Heart left ventricle (tissue), 16 donors: ENCODE measurements around the gene CCDC167. TPM values are rescaled to one million over a fixed set of nuclear protein-coding genes. Genes with fewer than 3 reads are reported as not detected.

Source experiments
- ATAC-seq, 4 donors: fragments of 200-7000 bp; cut with Tn5 transposase; one replicate each; pipeline ENCODE4 v1.9.1; 2020 to 2022; ENCODE audit warnings: moderate library complexity in 4 of 4, mild to moderate bottlenecking in 3 of 4, moderate number of reproducible peaks in 1 of 4
- DNase-seq, 5 donors: peaks; one replicate each; pipeline ENCODE4 v3.0.0-alpha.2; 2020
- H3K27ac ChIP-seq, 12 donors: fragments of 200-600 bp; sonication (generic) in 4 of 12; one replicate each; pipeline versions ENCODE4 v1.5.0 to v1.8.0; 2016 to 2022; ENCODE audit warnings: mild to moderate bottlenecking in 2 of 12
- H3K27me3 ChIP-seq, 9 donors: fragments of 200-600 bp; sonication (generic) in 2 of 9; one replicate each; pipeline versions ENCODE4 v1.5.1 to v1.8.0; 2016 to 2022; ENCODE audit warnings: mild to moderate bottlenecking in 3 of 9
- H3K36me3 ChIP-seq, 9 donors: fragments of 200-600 bp; sonication (generic) in 2 of 9; one replicate each; pipeline versions ENCODE4 v1.5.0 to v1.8.0; 2018 to 2022; ENCODE audit warnings: mild to moderate bottlenecking in 2 of 9
- H3K4me1 ChIP-seq, 12 donors: fragments of 200-600 bp; sonication (generic) in 4 of 12; one replicate each; pipeline versions ENCODE4 v1.5.0 to v1.8.0; 2016 to 2022; ENCODE audit warnings: mild to moderate bottlenecking in 3 of 12
- H3K4me3 ChIP-seq, 12 donors: fragments of 200-600 bp; sonication (generic) in 4 of 12; one replicate each; pipeline versions ENCODE4 v1.5.0 to v1.8.0; 2017 to 2022; ENCODE audit warnings: mild to moderate bottlenecking in 9 of 12, moderate library complexity in 4 of 12
- H3K9me3 ChIP-seq, 12 donors: fragments of 200-600 bp; sonication (generic) in 4 of 12; one replicate each; pipeline versions ENCODE4 v1.5.0 to v1.8.0; 2016 to 2022; ENCODE audit warnings: mild to moderate bottlenecking in 1 of 12
- POLR2A ChIP-seq, 2 donors: fragments of 450-650 bp; IDR thresholded peaks; one replicate each; pipeline ENCODE4 v1.6.1; 2017; ENCODE audit warnings: antibody characterized with exemption in 2 of 2, mild to moderate bottlenecking in 2 of 2, moderate library complexity in 2 of 2
- WGBS, 4 donors: extraction: QIAGEN DNeasy Blood & Tissue Kit in 2 of 4; methylation state at CpG; one replicate each; pipeline versions ENCODE4 v1.1.5 to v1.1.7; 2013 to 2018; 5-methylcytosine and 5-hydroxymethylcytosine counted together
- intact Hi-C, 10 donors: fragments of 100-400 bp; cut with DNase I; formaldehyde crosslinking; loops; one replicate each; pipeline versions ENCODE4 v1.11.1 to v1.14.2; 2022
- polyA plus RNA-seq, 2 donors: library from polyadenylated mRNA; stranded (reverse); fragments of 200-250 nt; gene quantifications; one replicate each; pipeline ENCODE4 v1.2.3, GENCODE V29; 2013
- total RNA-seq, 9 donors: library from RNA; depleted of rRNA in 2 of 9; stranded (reverse); fragments of >200 nt in 2 of 9; fragmentation: NEBNext Ultra II Directional in 3 of 9; extraction: Animal tissue kit (Norgen Biotek cat#: 25700) in 3 of 9; gene quantifications; one replicate each; pipeline versions ENCODE4 v1.1.0 to v1.2.4, GENCODE V29; 2016 to 2023
- TF ChIP-seq, protein P1 (sequence below), 12 donors: fragments of 200-600 bp; sonication (generic) in 4 of 12; IDR thresholded peaks; one replicate each; pipeline versions ENCODE4 v1.5.0 to v1.8.0; 2018 to 2022; ENCODE audit warnings: antibody characterized with exemption in 12 of 12, mild to moderate bottlenecking in 5 of 12
- donor health status: ischemic (EF 13 %, LVEDD 7.1; RV severe dilation, severe dysfunction).
- donor health status: healthy with polysubstance abuse.
- donor health status: DM: no; HTN: yes; CAD: no.
- donor health status: DM: no; HTN: no; CAD: no.
- donor health status: ischemic (EF 25% LVEDD 6.9; RV normal size, moderate dysfunction).
- donor health status: ischemic (EF 25% LVEDD 5.7; RV mildly dilated, moderate dysfunction).
- donor health status: healthy.
- donor health status: DM: yes; HTN: yes; CAD: no.
- donor health status: ischemic (EF 35%, LVEDD 5.7; RV mildly dilated, moderate dysfunction).
- donor health status: nonischemic (EF 11% LVEDD 7.7; RV severe dilation, severe dysfunction).
- donor health status: DM: yes; HTN: yes; CAD: no.
- donor health status: PGD.
- donor health status: ischemic (EF 29% LVEDD 5.4; RV normal size, mild dysfunction).
- donor health status: nonischemic (EF 23%, LVEDD 6.1; RV moderate dilation, normal function).

Gene CCDC167
- total and polyA plus RNA-seq, 11 donors: 17.6 to 76.7 (median 27.8) TPM

DNA sequence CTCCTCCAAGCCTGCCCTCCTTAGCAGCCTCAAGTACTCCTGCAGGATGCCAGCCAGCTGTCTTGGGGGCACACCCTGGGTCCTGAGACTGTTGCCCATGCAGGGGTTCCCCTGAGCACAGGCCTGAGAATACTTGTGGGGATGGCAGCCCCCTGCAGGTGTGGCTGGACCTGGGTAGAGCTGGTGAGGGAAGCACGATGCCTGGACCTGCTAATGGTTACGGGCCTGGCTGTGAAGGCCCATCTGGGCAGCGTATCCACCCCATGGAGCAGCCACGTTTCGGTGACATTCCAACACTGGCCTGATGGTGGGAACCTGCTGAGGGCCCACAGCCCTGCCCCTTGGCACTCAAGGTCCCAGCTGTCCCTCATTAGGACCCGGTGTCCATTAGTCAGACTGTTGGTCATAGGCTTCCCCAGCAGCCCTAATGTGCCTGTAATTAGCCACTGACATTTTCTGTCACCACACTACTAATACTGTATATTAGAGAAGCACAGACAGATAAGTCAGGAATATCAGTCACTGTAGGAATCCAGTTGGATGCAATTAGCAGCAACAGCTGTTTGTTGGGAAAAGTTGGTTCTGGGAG is 20.3 kb downstream of the CCDC167 start:
- DNase-seq (no peak), ATAC-seq (no peak)
- Histone ChIP-seq H3K27me3 (no peaks in the 10 kb centered on the region), H3K36me3 (peaks cover 0 to 98% (median 78%) of the 10 kb centered on the region in 9 donors), H3K4me3 (no peak overlapping the region), H3K27ac (no peak overlapping the region), H3K9me3 (no peaks in the 10 kb centered on the region), H3K4me1 (peaks cover 0 to 33% (median 8%) of the 10 kb centered on the region in 12 donors)
- 76 to 89% (median 82%) methylated on average over 6 of the region's 6 CpGs for WGBS, 4 donors
- intact Hi-C loops: no loop called here
- TF ChIP-seq POLR2A (IDR thresholded peaks at IDR 0.05): no peak
- TF ChIP-seq, protein P1, sequence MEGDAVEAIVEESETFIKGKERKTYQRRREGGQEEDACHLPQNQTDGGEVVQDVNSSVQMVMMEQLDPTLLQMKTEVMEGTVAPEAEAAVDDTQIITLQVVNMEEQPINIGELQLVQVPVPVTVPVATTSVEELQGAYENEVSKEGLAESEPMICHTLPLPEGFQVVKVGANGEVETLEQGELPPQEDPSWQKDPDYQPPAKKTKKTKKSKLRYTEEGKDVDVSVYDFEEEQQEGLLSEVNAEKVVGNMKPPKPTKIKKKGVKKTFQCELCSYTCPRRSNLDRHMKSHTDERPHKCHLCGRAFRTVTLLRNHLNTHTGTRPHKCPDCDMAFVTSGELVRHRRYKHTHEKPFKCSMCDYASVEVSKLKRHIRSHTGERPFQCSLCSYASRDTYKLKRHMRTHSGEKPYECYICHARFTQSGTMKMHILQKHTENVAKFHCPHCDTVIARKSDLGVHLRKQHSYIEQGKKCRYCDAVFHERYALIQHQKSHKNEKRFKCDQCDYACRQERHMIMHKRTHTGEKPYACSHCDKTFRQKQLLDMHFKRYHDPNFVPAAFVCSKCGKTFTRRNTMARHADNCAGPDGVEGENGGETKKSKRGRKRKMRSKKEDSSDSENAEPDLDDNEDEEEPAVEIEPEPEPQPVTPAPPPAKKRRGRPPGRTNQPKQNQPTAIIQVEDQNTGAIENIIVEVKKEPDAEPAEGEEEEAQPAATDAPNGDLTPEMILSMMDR (IDR thresholded peaks at IDR 0.05): no peak

DNA sequence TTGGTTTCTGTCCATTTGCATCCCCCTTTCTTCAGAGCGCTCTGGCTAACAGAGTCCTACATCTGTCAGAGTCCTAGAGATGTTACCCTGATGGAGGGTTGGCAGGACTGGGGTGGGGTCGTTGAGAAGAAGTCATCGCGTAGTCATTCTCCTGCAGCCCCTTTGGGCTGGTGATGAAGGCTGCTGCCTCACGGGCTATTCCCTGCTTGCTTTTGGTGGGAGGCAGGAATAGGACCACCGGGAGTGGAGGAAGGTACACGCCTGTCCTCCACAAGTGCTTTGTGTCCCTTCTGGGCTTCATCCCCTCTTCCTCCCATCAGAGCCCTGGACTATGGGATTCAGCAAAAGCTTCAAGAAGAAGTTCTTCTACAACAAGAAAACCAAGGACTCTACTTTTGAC is 20.9 kb downstream of the CCDC167 start:
- intact Hi-C loops: no loop called here
- WGBS, 4 donors: 92 to 95% (median 95%) methylated on average over 7 of the region's 7 CpGs
- H3K4me3 ChIP-seq: no peak overlapping the region
- no peak for DNase-seq
- TF ChIP-seq, protein P1 (IDR thresholded peaks at IDR 0.05): no peak
- no peak for TF ChIP-seq POLR2A (IDR thresholded peaks at IDR 0.05)
- H3K27ac ChIP-seq: no peak overlapping the region
- peaks cover 0 to 31% (median 9%) of the 10 kb centered on the region in 12 donors for H3K4me1 ChIP-seq
- H3K36me3 ChIP-seq: peaks cover 0 to 100% (median 81%) of the 10 kb centered on the region in 9 donors
- no peaks in the 10 kb centered on the region for H3K27me3 ChIP-seq
- no peaks in the 10 kb centered on the region for H3K9me3 ChIP-seq
- ATAC-seq: no peak

DNA sequence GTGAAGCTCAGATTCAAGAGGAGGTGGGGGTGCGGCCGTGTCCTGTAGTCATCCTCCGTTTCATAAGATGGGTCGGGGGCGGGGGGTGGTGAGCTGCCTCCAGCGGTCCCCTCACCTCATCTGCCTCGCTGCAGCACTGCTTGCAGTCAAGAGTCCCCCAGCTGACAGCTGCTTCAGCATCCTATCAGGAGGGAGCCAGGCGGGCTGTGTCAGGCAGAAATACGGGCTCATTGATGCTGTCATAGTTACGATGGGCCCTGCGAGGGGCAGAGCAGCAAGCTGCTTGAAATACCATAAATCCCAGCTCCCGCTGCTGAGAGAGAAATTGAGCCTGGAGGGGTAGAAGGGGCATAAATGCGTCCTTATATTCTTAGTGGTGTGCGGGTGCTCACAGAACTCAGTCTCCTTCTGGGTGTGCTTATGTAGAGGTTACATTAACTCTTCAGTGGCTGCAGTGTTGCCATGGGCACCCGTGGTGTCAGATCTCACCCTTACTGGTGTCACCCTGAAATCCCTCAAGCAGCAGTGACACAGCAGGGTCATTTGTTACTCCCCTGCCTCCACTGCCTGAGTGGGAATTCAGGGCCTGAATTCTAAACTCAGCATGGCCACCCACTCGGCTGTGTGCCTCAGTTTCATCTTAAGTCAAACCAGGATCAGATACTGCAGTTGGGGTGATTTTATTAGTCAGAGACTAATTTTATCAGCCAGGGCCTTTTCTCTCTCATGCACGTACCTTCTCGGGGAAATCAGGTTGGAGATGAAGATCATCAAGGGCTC is 21.8 kb downstream of the CCDC167 start:
- peaks cover 0 to 38% (median 12%) of the 10 kb centered on the region in 12 donors for H3K4me1 ChIP-seq
- 81 to 89% (median 88%) methylated on average over 11 to 18 of the region's 18 CpGs for WGBS, 4 donors
- no peaks in the 10 kb centered on the region for H3K9me3 ChIP-seq
- no peak for ATAC-seq
- H3K27ac ChIP-seq: no peak overlapping the region
- DNase-seq: no peak
- H3K27me3 ChIP-seq: no peaks in the 10 kb centered on the region
- TF ChIP-seq, protein P1 (IDR thresholded peaks at IDR 0.05): no peak
- no peak for TF ChIP-seq POLR2A (IDR thresholded peaks at IDR 0.05)
- H3K36me3 ChIP-seq: peaks cover 0 to 100% (median 84%) of the 10 kb centered on the region in 9 donors
- H3K4me3 ChIP-seq: no peak overlapping the region
- intact Hi-C loops: no loop called here

DNA sequence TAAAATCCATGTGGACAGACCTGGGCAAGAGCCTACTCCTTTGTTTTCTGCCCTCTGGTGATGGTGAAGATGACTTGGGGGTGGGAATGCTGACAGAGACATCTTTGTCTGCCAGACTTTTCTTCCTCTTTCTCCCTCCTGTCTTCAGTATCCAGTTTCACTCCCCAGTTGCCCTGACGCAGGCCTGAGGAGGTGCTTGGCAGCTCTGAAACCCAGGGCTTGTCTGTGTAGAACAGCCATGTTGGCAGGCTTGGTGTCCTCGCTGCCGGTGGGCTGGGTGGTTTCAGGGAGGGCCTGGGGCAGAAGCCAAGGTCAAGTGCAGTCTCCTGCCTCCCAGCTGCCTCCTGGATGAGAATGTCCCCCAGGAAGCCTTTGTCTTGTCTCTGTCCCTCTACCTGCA is 22.5 kb downstream of the CCDC167 start:
- DNase-seq (no peak), ATAC-seq (no peak)
- peaks cover 0 to 100% (median 85%) of the 10 kb centered on the region in 9 donors for H3K36me3 ChIP-seq
- TF ChIP-seq, protein P1 (IDR thresholded peaks at IDR 0.05): no peak
- TF ChIP-seq POLR2A (IDR thresholded peaks at IDR 0.05): no peak
- intact Hi-C loops: no loop called here
- 75 to 83% (median 77%) methylated on average over 3 of the region's 3 CpGs for WGBS, 4 donors
- no peaks in the 10 kb centered on the region for H3K27me3 ChIP-seq
- no peaks in the 10 kb centered on the region for H3K9me3 ChIP-seq
- H3K27ac ChIP-seq: no peak overlapping the region
- H3K4me1 ChIP-seq: peaks cover 0 to 42% (median 12%) of the 10 kb centered on the region in 12 donors
- no peak overlapping the region for H3K4me3 ChIP-seq
